A673 (cell line): ENCODE measurements around the gene NEUROD2.

Experiments
- CTCF ChIP-seq: fragments of 300-800, 200-600 bp; sonication (generic); conservative IDR thresholded peaks from 2 replicates; pipeline ENCODE4 v1.5.1; 2017; ENCODE audit warnings: low read depth, mild to moderate bottlenecking, antibody characterized with exemption, low read length, moderate library complexity, mixed read lengths
- EZH2 ChIP-seq: fragments of 200-600 bp; sonication (generic); IDR thresholded peaks from 2 replicates; pipeline ENCODE4 v1.6.1; 2017; ENCODE audit warnings: borderline replicate concordance, low read depth, mild to moderate bottlenecking, mixed read lengths, antibody characterized with exemption, low read length; ENCODE audit not compliant: poor library complexity, severe bottlenecking

DNA sequence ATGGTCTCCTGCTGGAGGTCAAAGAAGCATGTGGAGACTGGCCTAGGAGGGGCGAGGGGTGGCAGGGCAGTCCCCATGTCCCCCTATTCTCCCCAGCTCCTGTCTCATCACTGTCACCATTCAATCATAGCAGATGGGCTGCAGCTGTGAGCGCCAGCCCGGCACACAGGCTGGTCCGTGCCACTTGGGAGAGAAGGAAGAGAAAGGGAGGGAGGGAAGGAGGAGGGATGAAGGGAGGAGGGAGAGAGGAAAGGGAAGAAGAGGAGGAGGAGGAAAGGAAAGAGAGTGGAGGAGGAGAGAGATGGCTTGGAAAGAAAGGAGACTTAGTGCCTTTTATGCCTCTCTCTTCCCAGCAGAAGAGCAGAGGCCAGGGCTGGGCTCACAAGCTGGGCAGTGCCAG, 12.4 kb downstream of the NEUROD2 start:
- TF ChIP-seq CTCF (no peak), EZH2 (no peak)
